Neural cell (in vitro differentiated cells): ENCODE results near the gene SKI. TPM values are rescaled to one million over a fixed set of nuclear protein-coding genes. Genes with fewer than 3 reads are reported as not detected.

ENCODE experiments used
- H2AFZ ChIP-seq: fragments of 200-600, 300-800 bp; sonication (generic), shearing (Covaris generic); 2 replicates; pipeline ENCODE4 v1.6.0; 2014; ENCODE audit warnings: low read depth, mild to moderate bottlenecking, antibody characterized with exemption, low read length, moderate library complexity
- H3F3A ChIP-seq: fragments of 200-600 bp; shearing (Covaris generic); 2 replicates; pipeline ENCODE4 v1.6.1; 2016; ENCODE audit warnings: mild to moderate bottlenecking, moderate library complexity, mixed read lengths, antibody characterized with exemption, low read length; ENCODE audit not compliant: insufficient read depth, poor library complexity, severe bottlenecking
- H3K27ac ChIP-seq: fragments of 200-600, 300-800 bp; sonication (generic), shearing (Covaris generic); 2 replicates; pipeline ENCODE4 v1.5.1; 2014; ENCODE audit warnings: mild to moderate bottlenecking, low read length, moderate library complexity
- H3K27me3 ChIP-seq: fragments of 300-800, 200-600 bp; sonication (generic), shearing (Covaris generic); 2 replicates; pipeline ENCODE4 v1.6.0; 2014; ENCODE audit warnings: mild to moderate bottlenecking, low read depth, low read length, moderate library complexity; ENCODE audit not compliant: insufficient read depth
- H3K36me3 ChIP-seq: fragments of 300-800, 200-600 bp; sonication (generic), shearing (Covaris generic); 2 replicates; pipeline ENCODE4 v1.5.1; 2014; ENCODE audit warnings: mild to moderate bottlenecking, antibody characterized with exemption, low read length, moderate library complexity; ENCODE audit not compliant: insufficient read depth
- H3K4me2 ChIP-seq: fragments of 300-800, 200-600 bp; sonication (generic), shearing (Covaris generic); 2 replicates; pipeline ENCODE4 v1.6.0; 2014; ENCODE audit warnings: mild to moderate bottlenecking, low read length
- H3K4me3 ChIP-seq: fragments of 300-800, 200-600 bp; sonication (generic), shearing (Covaris generic); 2 replicates; pipeline ENCODE4 v1.5.1; 2014; ENCODE audit warnings: mild to moderate bottlenecking, low read length, moderate library complexity
- H3K79me2 ChIP-seq: fragments of 200-600 bp; shearing (Covaris generic); replicated peaks from 2 replicates; pipeline ENCODE4 v1.6.0; 2014; ENCODE audit warnings: mild to moderate bottlenecking, low read length, moderate library complexity; ENCODE audit not compliant: insufficient read depth
- H3K9ac ChIP-seq: fragments of 300-800, 200-600 bp; sonication (generic), shearing (Covaris generic); 2 replicates; pipeline ENCODE4 v1.6.1; 2016; ENCODE audit warnings: mild to moderate bottlenecking, low read length, mixed read lengths
- H3K9me2 ChIP-seq: fragments of 200-600 bp; shearing (Covaris generic); 2 replicates; pipeline ENCODE4 v1.6.1; 2016; ENCODE audit warnings: mild to moderate bottlenecking, low read length, mixed read lengths; ENCODE audit not compliant: insufficient read depth
- H3K9me3 ChIP-seq: fragments of 200-600, 300-800 bp; sonication (generic), shearing (Covaris generic); 2 replicates; pipeline ENCODE4 v1.6.1; 2016; ENCODE audit warnings: mild to moderate bottlenecking, mixed run types, low read length, moderate library complexity, mixed read lengths
- H4K20me1 ChIP-seq: fragments of 200-600 bp; shearing (Covaris generic); 2 replicates; pipeline ENCODE4 v1.6.1; 2016; ENCODE audit warnings: mild to moderate bottlenecking, mixed run types; ENCODE audit not compliant: insufficient read depth
- EP300 ChIP-seq: fragments of 450-650 bp; conservative IDR thresholded peaks from 2 replicates; pipeline ENCODE4 v1.6.1; 2014; ENCODE audit warnings: antibody characterized with exemption, mild to moderate bottlenecking, moderate library complexity; ENCODE audit not compliant: poor library complexity, severe bottlenecking
- EZH2 ChIP-seq: fragments of 200-600, 300-800 bp; shearing (Covaris generic), sonication (generic); IDR thresholded peaks from 2 replicates; pipeline ENCODE4 v1.6.1; 2014; ENCODE audit warnings: antibody characterized with exemption, low read length, borderline replicate concordance, mild to moderate bottlenecking; ENCODE audit not compliant: insufficient read depth, poor library complexity, severe bottlenecking
- MXI1 ChIP-seq: fragments of 450-650 bp; conservative IDR thresholded peaks from 2 replicates; pipeline ENCODE4 v1.6.1; 2014; ENCODE audit warnings: antibody characterized with exemption, mild to moderate bottlenecking; ENCODE audit not compliant: poor library complexity, severe bottlenecking
- POLR2AphosphoS5 ChIP-seq: IDR thresholded peaks from 2 replicates; pipeline ENCODE4 v1.6.1; 2012
- RAD21 ChIP-seq: fragments of 450-650 bp; conservative IDR thresholded peaks from 2 replicates; pipeline ENCODE4 v1.6.1; 2014; ENCODE audit warnings: antibody characterized with exemption, mild to moderate bottlenecking, moderate library complexity
- SMC3 ChIP-seq: fragments of 450-650 bp; conservative IDR thresholded peaks from 2 replicates; pipeline ENCODE4 v1.6.1; 2014; ENCODE audit warnings: antibody characterized with exemption, mild to moderate bottlenecking, moderate library complexity; ENCODE audit not compliant: poor library complexity
- TAF1 ChIP-seq: IDR thresholded peaks from 2 replicates; pipeline ENCODE4 v1.6.1; 2012; ENCODE audit warnings: low read depth
- polyA plus RNA-seq: library from polyadenylated mRNA; depleted of rRNA; stranded (reverse); fragments of >200 nt; gene quantifications from 2 replicates; pipeline ENCODE4 v1.2.3, GENCODE V29; 2014
- TF ChIP-seq, protein P1 (sequence below): IDR thresholded peaks from 2 replicates; pipeline ENCODE4 v1.6.1; 2012; ENCODE audit warnings: borderline replicate concordance
- TF ChIP-seq, protein P2 (sequence below): fragments of 450-650 bp; IDR thresholded peaks from 2 replicates; pipeline ENCODE4 v1.5.1; 2014; ENCODE audit warnings: antibody characterized with exemption, mild to moderate bottlenecking, moderate library complexity; ENCODE audit not compliant: poor library complexity, severe bottlenecking

SKI gene
- polyA plus RNA-seq, 1 donor from 2014 or later = 4.1 TPM

DNA sequence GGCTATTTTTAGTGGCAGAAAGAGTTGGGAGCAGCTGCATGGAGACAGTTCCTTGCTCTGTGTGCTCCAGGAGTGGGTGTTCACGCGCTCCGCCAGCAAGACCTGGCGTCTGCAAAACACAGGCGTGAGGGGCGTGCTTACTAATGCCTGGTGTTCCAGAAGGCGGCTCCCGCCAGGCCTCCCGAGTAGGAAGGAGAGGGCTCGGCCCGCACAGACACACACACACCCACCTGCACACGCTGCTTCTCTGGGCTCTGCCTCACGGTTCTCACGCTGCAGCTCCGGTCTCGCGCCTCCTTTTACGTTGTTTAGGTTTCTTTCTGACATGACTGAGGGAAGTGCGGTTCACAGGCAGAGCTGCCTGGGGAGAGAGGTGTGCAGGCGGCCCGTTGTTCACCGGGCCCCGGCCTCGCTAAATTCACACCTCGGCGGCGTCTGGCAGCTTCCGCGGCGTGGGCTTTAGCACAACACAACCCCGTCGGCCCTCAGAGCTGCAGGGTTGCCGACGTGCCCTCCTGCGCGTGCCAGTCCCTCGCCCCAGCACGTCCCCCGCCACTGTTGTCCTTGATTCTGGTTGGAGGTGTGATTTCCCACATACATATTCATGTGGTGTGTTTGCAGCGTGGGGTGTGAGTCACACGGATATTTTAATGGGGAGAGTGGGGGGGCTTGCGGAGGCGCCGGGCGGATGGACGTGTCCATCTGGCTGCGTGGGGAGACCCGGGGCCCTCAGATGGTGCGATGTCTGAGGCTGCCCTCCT is 77.0 kb downstream of the SKI start:
- no peaks in the 10 kb centered on the region for H3K9me2 ChIP-seq
- H3K27ac ChIP-seq = no peak overlapping the region
- no peaks in the 10 kb centered on the region for H3F3A ChIP-seq
- H4K20me1 ChIP-seq = no peaks in the 10 kb centered on the region
- H3K4me2 ChIP-seq = no peak overlapping the region
- H2AFZ ChIP-seq = no peak overlapping the region
- H3K79me2 ChIP-seq = no peaks in the 10 kb centered on the region
- H3K4me3 ChIP-seq = no peak overlapping the region
- TF ChIP-seq RAD21 = no peak
- TF ChIP-seq, protein P1, sequence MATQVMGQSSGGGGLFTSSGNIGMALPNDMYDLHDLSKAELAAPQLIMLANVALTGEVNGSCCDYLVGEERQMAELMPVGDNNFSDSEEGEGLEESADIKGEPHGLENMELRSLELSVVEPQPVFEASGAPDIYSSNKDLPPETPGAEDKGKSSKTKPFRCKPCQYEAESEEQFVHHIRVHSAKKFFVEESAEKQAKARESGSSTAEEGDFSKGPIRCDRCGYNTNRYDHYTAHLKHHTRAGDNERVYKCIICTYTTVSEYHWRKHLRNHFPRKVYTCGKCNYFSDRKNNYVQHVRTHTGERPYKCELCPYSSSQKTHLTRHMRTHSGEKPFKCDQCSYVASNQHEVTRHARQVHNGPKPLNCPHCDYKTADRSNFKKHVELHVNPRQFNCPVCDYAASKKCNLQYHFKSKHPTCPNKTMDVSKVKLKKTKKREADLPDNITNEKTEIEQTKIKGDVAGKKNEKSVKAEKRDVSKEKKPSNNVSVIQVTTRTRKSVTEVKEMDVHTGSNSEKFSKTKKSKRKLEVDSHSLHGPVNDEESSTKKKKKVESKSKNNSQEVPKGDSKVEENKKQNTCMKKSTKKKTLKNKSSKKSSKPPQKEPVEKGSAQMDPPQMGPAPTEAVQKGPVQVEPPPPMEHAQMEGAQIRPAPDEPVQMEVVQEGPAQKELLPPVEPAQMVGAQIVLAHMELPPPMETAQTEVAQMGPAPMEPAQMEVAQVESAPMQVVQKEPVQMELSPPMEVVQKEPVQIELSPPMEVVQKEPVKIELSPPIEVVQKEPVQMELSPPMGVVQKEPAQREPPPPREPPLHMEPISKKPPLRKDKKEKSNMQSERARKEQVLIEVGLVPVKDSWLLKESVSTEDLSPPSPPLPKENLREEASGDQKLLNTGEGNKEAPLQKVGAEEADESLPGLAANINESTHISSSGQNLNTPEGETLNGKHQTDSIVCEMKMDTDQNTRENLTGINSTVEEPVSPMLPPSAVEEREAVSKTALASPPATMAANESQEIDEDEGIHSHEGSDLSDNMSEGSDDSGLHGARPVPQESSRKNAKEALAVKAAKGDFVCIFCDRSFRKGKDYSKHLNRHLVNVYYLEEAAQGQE = no peak
- TF ChIP-seq TAF1 = no peak
- TF ChIP-seq MXI1 = no peak
- TF ChIP-seq EP300 = no peak
- TF ChIP-seq EZH2 = no peak
- no peak for TF ChIP-seq POLR2AphosphoS5
- no peak for TF ChIP-seq SMC3
- TF ChIP-seq, protein P2, sequence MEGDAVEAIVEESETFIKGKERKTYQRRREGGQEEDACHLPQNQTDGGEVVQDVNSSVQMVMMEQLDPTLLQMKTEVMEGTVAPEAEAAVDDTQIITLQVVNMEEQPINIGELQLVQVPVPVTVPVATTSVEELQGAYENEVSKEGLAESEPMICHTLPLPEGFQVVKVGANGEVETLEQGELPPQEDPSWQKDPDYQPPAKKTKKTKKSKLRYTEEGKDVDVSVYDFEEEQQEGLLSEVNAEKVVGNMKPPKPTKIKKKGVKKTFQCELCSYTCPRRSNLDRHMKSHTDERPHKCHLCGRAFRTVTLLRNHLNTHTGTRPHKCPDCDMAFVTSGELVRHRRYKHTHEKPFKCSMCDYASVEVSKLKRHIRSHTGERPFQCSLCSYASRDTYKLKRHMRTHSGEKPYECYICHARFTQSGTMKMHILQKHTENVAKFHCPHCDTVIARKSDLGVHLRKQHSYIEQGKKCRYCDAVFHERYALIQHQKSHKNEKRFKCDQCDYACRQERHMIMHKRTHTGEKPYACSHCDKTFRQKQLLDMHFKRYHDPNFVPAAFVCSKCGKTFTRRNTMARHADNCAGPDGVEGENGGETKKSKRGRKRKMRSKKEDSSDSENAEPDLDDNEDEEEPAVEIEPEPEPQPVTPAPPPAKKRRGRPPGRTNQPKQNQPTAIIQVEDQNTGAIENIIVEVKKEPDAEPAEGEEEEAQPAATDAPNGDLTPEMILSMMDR = no peak
- no peaks in the 10 kb centered on the region for H3K9me3 ChIP-seq
- no peak overlapping the region for H3K9ac ChIP-seq
- no peaks in the 10 kb centered on the region for H3K36me3 ChIP-seq
- no peaks in the 10 kb centered on the region for H3K27me3 ChIP-seq

DNA sequence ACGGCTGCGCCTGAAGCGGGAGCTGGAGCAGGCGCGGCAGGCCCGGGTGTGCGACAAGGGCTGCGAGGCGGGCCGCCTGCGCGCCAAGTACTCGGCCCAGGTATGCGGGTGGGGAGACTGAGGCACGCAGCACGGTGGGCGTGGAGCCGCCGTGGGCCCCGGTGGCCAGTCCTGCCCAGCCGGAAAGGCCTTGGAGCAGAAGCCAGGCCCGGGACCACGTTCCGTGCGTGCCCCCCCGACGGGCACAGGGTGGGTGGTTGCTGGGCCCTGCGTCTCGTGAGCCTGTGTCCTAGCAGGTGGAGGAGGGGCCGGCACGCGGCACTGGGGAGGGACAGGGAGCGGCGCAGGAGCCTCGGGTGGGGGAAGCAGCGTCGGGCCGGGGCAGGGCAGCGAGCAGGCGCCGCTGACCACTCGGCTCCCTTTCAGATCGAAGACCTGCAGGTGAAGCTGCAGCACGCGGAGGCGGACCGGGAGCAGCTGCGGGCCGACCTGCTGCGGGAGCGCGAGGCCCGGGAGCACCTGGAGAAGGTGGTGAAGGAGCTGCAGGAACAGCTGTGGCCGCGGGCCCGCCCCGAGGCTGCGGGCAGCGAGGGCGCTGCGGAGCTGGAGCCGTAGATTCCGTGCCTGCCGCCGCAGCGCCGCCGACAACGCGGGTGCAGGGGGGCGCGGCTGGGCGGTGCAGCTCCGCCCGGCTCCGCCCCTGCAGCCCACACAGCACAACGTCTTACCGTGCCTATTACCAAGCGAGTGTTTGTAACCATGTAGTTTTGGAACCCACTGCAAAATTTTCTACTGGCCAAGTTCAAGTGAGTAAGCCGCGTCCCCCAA is 78.2 kb downstream of the SKI start:
- Histone ChIP-seq H3K36me3 (no peaks in the 10 kb centered on the region), H3K9me2 (no peaks in the 10 kb centered on the region), H3K79me2 (no peaks in the 10 kb centered on the region), H2AFZ (no peak overlapping the region), H3K4me3 (no peak overlapping the region), H3K9me3 (no peaks in the 10 kb centered on the region), H3K9ac (no peak overlapping the region), H3F3A (no peaks in the 10 kb centered on the region), H3K27me3 (no peaks in the 10 kb centered on the region), H3K4me2 (no peak overlapping the region), H3K27ac (no peak overlapping the region), H4K20me1 (no peaks in the 10 kb centered on the region)
- TF ChIP-seq EZH2 = no peak
- TF ChIP-seq SMC3 = no peak
- TF ChIP-seq EP300 = no peak
- TF ChIP-seq POLR2AphosphoS5 = no peak
- TF ChIP-seq, protein P1 = no peak
- TF ChIP-seq, protein P2 = no peak
- no peak for TF ChIP-seq TAF1
- no peak for TF ChIP-seq RAD21
- no peak for TF ChIP-seq MXI1
